ENCODE data around the gene SLC34A1. TPM values are rescaled to one million over a fixed set of nuclear protein-coding genes. Genes with fewer than 3 reads are reported as not detected.
"Not testable (repeated sequence)": the region's sequence is repeated elsewhere in the genome, so short reads cannot be mapped to it uniquely, and the experiment has no call there.

SLC34A1 gene
- total and polyA plus RNA-seq, 4 donors, result 0.23 to 1.0 (median 0.47) TPM

DNA sequence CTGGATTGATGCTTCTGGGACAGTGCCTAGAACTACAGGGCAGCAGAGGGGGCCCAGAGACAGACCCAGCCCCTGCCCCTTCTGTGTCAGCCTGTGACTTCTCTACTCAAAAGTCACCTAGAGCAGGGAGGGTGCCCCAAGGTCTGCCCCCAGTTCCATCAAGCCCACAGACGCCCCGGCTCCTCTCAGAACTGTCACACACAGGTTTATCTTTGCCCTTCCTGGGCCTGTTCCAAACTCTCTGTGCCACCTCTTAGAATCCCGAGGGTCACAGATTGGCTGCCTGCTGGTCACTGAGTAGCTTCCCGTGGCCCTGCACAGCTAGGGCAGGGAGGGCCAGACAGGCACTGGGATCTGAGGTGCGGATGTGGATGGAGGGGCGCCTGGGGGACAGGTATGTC lies 24.8 kb upstream of the SLC34A1 start:
- peak; percentile 27 for DNase-seq (ENCODE audit: low spot score)
- H3K36me3 ChIP-seq (ENCODE audit: control insufficient read depth in 4 of 4, insufficient read depth in 3 of 4, low read depth in 1 of 4, low read length in 3 of 4), result no peaks in the 10 kb centered on the region
- no peak overlapping the region for H3K9ac ChIP-seq (ENCODE audit: low read depth in 1 of 2, low read length in 2 of 2)
- TF ChIP-seq HNF4A (conservative IDR thresholded peaks at IDR 0.05) (no peak), RXRA (IDR thresholded peaks at IDR 0.05) (peak in 1 of 2 donors; percentile 15), SP1 (IDR thresholded peaks at IDR 0.05) (no peak), EGR1 (IDR thresholded peaks at IDR 0.05; ENCODE audit: low read depth in 2 of 2) (no peak)
- TF ChIP-seq, protein P1, sequence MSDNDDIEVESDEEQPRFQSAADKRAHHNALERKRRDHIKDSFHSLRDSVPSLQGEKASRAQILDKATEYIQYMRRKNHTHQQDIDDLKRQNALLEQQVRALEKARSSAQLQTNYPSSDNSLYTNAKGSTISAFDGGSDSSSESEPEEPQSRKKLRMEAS (IDR thresholded peaks at IDR 0.05), result no peak
- H3K9me3 ChIP-seq (ENCODE audit: control insufficient read depth in 4 of 4, low read length in 3 of 4), result no peaks in the 10 kb centered on the region
- peak overlapping the region in 1 of 3 donors; percentile 81 for H3K4me3 ChIP-seq (ENCODE audit: low read depth in 1 of 3, low read length in 3 of 3)
- peak overlapping the region in 1 of 2 donors; percentile 92 for H3K27ac ChIP-seq (ENCODE audit: low read depth in 1 of 2, low read length in 2 of 2)
- H3K4me1 ChIP-seq (ENCODE audit: control insufficient read depth in 4 of 4, insufficient read depth in 4 of 4, low read length in 3 of 4), result peaks cover 22 to 81% (median 68%) of the 10 kb centered on the region in 4 donors
- WGBS, result 50% methylated on average over 6 of the region's 6 CpGs
- H3K27me3 ChIP-seq (ENCODE audit: control insufficient read depth in 4 of 4, insufficient read depth in 4 of 4, low read length in 3 of 4), result no peaks in the 10 kb centered on the region

DNA sequence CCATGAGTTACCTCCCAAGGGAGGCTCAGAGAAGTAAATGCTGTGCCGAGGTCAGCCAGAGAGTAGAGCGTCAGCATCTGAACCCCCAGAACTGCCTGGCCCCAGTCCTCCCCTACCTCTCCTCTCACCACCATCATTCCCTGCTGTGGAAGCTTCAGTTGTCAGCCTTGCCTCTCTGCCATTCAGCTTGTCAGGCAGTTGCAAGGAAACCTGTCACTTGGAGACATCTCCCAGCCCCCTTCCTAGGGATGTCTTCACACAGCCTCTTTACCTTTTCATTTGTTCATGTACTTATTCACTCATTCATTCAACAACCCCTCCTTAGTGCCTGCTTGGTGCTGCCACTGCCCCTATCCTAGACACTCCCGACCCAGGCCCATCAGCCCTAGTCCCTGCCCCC lies 24.4 kb upstream of the SLC34A1 start:
- TF ChIP-seq, protein P2, sequence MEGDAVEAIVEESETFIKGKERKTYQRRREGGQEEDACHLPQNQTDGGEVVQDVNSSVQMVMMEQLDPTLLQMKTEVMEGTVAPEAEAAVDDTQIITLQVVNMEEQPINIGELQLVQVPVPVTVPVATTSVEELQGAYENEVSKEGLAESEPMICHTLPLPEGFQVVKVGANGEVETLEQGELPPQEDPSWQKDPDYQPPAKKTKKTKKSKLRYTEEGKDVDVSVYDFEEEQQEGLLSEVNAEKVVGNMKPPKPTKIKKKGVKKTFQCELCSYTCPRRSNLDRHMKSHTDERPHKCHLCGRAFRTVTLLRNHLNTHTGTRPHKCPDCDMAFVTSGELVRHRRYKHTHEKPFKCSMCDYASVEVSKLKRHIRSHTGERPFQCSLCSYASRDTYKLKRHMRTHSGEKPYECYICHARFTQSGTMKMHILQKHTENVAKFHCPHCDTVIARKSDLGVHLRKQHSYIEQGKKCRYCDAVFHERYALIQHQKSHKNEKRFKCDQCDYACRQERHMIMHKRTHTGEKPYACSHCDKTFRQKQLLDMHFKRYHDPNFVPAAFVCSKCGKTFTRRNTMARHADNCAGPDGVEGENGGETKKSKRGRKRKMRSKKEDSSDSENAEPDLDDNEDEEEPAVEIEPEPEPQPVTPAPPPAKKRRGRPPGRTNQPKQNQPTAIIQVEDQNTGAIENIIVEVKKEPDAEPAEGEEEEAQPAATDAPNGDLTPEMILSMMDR (IDR thresholded peaks at IDR 0.05; ENCODE audit: low read depth, low read length, missing input control), result no peak
- TF ChIP-seq FOXA1 (IDR thresholded peaks at IDR 0.05) (no peak), EGR1 (IDR thresholded peaks at IDR 0.05; ENCODE audit: low read depth in 2 of 2) (no peak), HNF4G (IDR thresholded peaks at IDR 0.05) (no peak), HNF4A (conservative IDR thresholded peaks at IDR 0.05) (no peak), GABPA (IDR thresholded peaks at IDR 0.05 in 1 of 2, conservative IDR thresholded peaks at IDR 0.05 in 1 of 2) (no peak), NR2F2 (IDR thresholded peaks at IDR 0.05) (no peak), RAD21 (IDR thresholded peaks at IDR 0.05) (no peak), FOXA2 (IDR thresholded peaks at IDR 0.05) (no peak), SP1 (IDR thresholded peaks at IDR 0.05) (no peak), JUND (IDR thresholded peaks at IDR 0.05) (no peak)
- TF ChIP-seq, protein P3, sequence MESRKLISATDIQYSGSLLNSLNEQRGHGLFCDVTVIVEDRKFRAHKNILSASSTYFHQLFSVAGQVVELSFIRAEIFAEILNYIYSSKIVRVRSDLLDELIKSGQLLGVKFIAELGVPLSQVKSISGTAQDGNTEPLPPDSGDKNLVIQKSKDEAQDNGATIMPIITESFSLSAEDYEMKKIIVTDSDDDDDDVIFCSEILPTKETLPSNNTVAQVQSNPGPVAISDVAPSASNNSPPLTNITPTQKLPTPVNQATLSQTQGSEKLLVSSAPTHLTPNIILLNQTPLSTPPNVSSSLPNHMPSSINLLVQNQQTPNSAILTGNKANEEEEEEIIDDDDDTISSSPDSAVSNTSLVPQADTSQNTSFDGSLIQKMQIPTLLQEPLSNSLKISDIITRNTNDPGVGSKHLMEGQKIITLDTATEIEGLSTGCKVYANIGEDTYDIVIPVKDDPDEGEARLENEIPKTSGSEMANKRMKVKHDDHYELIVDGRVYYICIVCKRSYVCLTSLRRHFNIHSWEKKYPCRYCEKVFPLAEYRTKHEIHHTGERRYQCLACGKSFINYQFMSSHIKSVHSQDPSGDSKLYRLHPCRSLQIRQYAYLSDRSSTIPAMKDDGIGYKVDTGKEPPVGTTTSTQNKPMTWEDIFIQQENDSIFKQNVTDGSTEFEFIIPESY (IDR thresholded peaks at IDR 0.05), result no peak
- TF ChIP-seq, protein P4, sequence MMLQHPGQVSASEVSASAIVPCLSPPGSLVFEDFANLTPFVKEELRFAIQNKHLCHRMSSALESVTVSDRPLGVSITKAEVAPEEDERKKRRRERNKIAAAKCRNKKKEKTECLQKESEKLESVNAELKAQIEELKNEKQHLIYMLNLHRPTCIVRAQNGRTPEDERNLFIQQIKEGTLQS (IDR thresholded peaks at IDR 0.05), result no peak
- TF ChIP-seq, protein P1 (IDR thresholded peaks at IDR 0.05), result no peak
- TF ChIP-seq, protein P5, sequence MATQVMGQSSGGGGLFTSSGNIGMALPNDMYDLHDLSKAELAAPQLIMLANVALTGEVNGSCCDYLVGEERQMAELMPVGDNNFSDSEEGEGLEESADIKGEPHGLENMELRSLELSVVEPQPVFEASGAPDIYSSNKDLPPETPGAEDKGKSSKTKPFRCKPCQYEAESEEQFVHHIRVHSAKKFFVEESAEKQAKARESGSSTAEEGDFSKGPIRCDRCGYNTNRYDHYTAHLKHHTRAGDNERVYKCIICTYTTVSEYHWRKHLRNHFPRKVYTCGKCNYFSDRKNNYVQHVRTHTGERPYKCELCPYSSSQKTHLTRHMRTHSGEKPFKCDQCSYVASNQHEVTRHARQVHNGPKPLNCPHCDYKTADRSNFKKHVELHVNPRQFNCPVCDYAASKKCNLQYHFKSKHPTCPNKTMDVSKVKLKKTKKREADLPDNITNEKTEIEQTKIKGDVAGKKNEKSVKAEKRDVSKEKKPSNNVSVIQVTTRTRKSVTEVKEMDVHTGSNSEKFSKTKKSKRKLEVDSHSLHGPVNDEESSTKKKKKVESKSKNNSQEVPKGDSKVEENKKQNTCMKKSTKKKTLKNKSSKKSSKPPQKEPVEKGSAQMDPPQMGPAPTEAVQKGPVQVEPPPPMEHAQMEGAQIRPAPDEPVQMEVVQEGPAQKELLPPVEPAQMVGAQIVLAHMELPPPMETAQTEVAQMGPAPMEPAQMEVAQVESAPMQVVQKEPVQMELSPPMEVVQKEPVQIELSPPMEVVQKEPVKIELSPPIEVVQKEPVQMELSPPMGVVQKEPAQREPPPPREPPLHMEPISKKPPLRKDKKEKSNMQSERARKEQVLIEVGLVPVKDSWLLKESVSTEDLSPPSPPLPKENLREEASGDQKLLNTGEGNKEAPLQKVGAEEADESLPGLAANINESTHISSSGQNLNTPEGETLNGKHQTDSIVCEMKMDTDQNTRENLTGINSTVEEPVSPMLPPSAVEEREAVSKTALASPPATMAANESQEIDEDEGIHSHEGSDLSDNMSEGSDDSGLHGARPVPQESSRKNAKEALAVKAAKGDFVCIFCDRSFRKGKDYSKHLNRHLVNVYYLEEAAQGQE (IDR thresholded peaks at IDR 0.05), result no peak
- WGBS, result 91% methylated on average over 3 of the region's 3 CpGs

DNA sequence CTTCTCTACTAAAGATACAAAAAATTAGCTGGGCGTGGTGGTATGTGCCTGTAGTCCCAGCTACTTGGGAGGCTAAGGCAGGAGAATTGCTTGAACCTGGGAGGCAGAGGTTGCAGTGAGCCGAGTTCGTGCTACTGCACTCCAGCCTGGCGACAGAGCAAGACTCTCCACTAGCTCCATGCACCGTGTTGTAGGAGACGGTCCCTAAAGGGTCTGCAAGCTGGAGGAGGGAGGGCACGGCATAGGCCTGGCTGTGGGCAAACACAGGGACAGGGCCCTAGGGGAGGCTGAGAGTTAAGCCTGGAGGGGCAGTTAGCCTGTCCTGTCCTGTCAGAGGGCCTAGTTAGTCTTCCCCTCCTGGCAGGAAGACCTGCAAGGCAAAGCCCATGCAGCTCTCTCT lies 23.5 kb upstream of the SLC34A1 start:
- H3K9me3 ChIP-seq (ENCODE audit: control insufficient read depth in 4 of 4, low read length in 3 of 4); H3K9ac ChIP-seq (ENCODE audit: low read depth in 1 of 2, low read length in 2 of 2); H3K36me3 ChIP-seq (ENCODE audit: control insufficient read depth in 4 of 4, insufficient read depth in 3 of 4, low read depth in 1 of 4, low read length in 3 of 4); H3K4me3 ChIP-seq (ENCODE audit: low read depth in 1 of 3, low read length in 3 of 3); H3K27me3 ChIP-seq (ENCODE audit: control insufficient read depth in 4 of 4, insufficient read depth in 4 of 4, low read length in 3 of 4); H3K27ac ChIP-seq (ENCODE audit: low read depth in 1 of 2, low read length in 2 of 2): not testable (repeated sequence)
- H3K4me1 ChIP-seq (ENCODE audit: control insufficient read depth in 4 of 4, insufficient read depth in 4 of 4, low read length in 3 of 4), result peaks cover 17 to 73% (median 63%) of the 10 kb centered on the region in 4 donors
- WGBS, result 90% methylated on average over 7 of the region's 7 CpGs
- DNase-seq (ENCODE audit: low spot score), result peak; percentile 26

More for the DNA sequence above, 24.4 kb upstream of the SLC34A1 start:
- Histone ChIP-seq H3K27me3 (ENCODE audit: control insufficient read depth in 4 of 4, insufficient read depth in 4 of 4, low read length in 3 of 4) (no peaks in the 10 kb centered on the region), H3K36me3 (ENCODE audit: control insufficient read depth in 4 of 4, insufficient read depth in 3 of 4, low read depth in 1 of 4, low read length in 3 of 4) (no peaks in the 10 kb centered on the region), H3K4me1 (ENCODE audit: control insufficient read depth in 4 of 4, insufficient read depth in 4 of 4, low read length in 3 of 4) (peaks cover 20 to 78% (median 65%) of the 10 kb centered on the region in 4 donors), H3K9me3 (ENCODE audit: control insufficient read depth in 4 of 4, low read length in 3 of 4) (no peaks in the 10 kb centered on the region), H3K9ac (ENCODE audit: low read depth in 1 of 2, low read length in 2 of 2) (no peak overlapping the region), H3K27ac (ENCODE audit: low read depth in 1 of 2, low read length in 2 of 2) (peak overlapping the region in 1 of 2 donors; percentile 92), H3K4me3 (ENCODE audit: low read depth in 1 of 3, low read length in 3 of 3) (no peak overlapping the region)
- DNase-seq (ENCODE audit: low spot score), result no peak
